Measurements from ENCODE around the gene MAP3K2.

DNA sequence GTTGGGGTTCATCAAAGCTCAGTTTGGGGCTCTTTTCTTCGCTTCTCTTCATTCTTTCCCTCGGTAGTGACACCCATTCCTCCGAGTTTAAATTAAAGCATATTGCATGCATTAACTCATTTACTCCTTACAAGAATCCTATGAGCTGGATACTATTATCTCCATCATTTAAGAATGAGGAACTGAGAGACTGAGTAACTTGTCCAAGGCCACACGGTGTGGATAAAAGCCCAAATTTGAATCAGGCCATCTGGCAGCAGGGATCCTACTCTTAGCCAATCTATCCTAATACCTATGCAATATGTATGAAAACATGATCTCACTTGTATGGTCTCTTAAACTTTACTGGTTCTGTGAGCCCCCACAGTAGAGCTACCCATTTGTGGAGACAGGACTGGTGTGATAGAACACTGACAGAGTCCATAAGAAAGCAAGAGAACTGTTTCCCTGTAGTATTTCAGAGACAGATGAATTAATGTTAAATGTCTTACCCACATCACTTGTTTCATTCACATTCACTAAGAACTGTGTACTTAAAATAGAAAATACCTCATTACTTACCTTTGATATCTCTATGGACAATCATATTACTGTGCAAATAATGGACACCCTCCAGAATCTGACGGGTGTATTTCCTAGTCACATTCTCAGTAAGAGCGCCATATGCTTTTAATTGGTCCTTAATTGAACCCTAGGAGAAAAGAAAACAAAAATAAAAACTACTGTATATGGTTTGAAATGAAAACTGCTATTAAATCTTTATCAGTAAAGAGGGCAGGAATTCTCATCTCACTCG lies 73.4 kb downstream of the MAP3K2 start:
- TF ChIP-seq, protein P1, sequence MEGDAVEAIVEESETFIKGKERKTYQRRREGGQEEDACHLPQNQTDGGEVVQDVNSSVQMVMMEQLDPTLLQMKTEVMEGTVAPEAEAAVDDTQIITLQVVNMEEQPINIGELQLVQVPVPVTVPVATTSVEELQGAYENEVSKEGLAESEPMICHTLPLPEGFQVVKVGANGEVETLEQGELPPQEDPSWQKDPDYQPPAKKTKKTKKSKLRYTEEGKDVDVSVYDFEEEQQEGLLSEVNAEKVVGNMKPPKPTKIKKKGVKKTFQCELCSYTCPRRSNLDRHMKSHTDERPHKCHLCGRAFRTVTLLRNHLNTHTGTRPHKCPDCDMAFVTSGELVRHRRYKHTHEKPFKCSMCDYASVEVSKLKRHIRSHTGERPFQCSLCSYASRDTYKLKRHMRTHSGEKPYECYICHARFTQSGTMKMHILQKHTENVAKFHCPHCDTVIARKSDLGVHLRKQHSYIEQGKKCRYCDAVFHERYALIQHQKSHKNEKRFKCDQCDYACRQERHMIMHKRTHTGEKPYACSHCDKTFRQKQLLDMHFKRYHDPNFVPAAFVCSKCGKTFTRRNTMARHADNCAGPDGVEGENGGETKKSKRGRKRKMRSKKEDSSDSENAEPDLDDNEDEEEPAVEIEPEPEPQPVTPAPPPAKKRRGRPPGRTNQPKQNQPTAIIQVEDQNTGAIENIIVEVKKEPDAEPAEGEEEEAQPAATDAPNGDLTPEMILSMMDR (IDR thresholded peaks at IDR 0.05): no peak
- no peak for TF ChIP-seq POLR2A (IDR thresholded peaks at IDR 0.05)

Measured in uterus (tissue), 2 donors.